ENCODE results near the gene RAB3IP.
"Not testable (repeated sequence)": the region's sequence is repeated elsewhere in the genome, so short reads cannot be mapped to it uniquely, and the experiment has no call there.

The RAB3IP gene

DNA sequence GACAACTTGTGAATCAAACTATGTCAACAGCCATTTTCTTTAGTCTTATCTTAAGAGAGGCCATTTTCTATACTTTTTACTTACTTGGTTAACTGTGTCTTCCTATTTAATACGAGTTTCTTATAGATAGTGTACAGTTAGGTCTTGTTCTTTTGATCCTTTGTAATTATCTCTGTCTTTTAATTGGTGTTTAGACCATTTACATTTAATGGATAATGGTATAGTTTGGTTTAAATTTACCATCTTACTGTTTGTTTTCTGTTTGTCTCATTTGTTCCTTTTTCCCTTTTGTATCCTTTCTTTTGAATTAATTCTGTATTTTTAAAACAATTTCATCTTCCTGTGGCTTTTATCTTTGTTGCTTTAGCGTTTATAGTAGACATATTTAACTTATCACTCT lies 19.4 kb downstream of the RAB3IP start:
- DNase-seq = no peak

DNA sequence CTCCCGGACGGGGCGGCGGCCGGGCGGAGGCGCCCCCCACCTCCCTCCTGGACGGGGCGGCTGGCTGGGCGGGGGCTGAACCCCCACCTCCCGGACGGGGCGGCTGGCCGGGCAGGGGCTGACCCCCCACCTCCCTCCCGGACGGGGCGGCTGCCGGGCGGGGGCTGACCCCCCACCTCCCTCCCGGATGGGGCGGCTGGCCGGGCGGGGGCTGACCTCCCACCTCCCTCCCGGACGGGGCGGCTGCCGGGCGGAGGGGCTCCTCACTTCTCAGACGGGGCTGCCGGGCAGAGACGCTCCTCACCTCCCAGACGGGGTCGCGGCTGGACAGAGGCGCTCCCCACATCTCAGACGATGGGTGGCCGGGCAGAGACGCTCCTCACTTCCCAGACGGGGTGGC lies 20.9 kb downstream of the RAB3IP start:
- not testable (repeated sequence) for DNase-seq

DNA sequence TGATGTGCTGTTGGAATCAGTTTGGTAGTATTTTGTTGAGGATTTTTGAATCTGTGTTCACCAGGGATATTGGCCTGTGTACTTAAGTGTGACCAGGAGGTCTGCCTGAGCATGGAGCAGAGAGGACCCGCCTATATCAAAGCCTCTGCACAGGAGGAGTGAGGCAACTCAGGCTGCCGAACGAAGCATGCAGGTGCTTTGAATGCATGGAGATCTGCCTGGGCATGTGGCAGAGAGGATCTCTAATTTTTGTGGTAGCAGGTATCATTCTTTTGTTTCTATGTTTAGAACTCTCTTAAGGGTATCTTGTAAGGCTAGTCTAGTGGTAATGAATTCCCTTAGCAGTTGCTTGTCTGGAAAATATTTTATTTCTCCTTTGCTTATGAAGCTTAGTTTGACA lies 26.9 kb downstream of the RAB3IP start:
- DNase-seq = no peak

DNA sequence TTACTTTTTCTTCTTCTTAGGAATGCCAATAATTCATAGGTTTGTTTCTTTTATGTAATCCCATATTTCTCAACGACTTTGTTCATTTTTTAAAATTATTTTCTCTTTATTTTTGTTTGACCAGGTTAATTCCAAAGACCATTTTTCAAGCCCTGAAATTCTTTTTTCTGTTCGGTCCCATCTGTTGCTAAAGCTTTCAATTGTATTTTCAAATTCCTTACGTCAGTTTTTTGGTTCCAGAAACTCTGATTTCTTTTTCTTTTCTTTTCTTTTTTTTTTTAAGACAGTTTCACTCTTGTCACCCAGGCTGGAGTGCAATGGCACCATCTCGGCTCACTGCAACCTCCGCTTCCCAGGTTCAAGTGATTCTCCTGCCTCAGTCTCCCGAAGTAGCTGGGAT lies 27.6 kb downstream of the RAB3IP start:
- DNase-seq = no peak

DNA sequence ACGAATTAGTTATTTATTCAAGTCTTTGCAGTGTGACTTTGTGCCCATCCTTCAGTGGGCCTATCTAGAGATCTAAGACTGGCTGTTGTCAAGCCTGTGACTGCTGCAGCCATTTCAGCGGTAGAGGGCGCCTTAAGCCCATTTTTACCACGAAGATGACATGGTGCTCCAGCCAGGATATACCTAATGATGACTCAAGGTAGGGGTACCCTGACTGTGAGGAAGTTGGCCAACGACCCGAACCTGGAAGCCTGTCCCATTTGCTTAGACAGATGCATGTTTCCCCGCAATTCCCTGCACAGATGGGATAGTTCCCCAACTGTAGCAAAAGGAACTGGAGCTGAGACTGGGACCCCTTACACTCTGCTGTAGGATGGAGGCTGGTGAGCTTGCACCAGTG lies 41.3 kb downstream of the RAB3IP start:
- no peak for DNase-seq

DNA sequence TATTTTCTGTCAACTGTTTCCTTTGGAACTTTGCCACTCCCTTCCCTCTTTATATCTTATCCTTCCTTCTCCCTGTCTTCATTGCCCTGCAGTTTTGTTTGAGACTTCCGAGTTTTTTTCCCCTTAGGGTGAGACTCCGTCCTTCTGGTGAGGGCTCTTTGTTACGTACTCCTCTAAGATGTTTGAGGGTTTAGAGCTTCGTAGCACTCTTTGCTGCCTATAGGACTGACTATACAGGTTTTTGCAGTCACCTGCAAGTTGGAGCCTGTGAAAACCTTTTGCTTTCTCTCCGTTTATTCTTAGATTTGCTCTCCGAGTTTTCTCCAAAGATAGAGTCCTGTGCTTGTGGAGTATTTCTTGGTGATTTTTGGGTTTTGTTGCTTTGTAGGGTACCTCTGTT lies 44.7 kb downstream of the RAB3IP start:
- no peak for DNase-seq

DNA sequence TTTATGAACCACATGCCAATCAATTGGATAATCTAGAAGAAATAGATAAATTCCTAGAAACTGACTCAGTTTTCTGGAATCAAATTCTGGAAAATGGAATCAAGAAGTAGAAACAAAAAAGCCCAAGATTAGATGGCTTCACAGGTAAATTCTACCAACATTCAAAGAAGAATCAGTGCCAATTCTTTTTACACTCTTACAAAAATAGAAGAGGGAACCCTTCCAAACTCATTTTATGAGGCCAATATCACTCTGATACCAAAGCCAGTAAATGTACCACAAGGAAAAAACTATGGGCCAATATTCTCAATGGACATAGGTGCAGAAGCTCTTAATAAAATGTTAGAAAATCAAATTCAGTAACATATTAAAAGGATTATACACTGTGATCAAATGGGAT lies 50.7 kb downstream of the RAB3IP start:
- DNase-seq = no peak

DNA sequence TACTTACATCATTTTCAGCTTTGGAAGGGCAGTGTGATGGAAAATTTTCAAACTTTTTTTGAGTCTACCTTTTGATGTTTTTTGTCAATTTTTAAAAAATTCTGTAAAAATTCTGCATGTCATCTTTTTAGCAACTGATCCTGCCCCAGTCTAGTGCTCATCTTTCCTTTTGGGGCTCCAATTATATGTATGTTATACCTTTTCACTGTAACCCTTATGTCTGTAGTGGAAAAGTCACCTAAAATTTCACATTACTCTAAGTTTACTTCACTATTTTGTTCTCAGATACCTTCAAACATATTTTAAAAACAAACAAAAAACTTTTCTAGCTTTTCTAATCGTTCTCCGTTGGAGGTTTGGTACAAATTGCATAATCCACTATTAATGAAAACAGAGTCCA lies 53.9 kb downstream of the RAB3IP start:
- no peak for DNase-seq

DNA sequence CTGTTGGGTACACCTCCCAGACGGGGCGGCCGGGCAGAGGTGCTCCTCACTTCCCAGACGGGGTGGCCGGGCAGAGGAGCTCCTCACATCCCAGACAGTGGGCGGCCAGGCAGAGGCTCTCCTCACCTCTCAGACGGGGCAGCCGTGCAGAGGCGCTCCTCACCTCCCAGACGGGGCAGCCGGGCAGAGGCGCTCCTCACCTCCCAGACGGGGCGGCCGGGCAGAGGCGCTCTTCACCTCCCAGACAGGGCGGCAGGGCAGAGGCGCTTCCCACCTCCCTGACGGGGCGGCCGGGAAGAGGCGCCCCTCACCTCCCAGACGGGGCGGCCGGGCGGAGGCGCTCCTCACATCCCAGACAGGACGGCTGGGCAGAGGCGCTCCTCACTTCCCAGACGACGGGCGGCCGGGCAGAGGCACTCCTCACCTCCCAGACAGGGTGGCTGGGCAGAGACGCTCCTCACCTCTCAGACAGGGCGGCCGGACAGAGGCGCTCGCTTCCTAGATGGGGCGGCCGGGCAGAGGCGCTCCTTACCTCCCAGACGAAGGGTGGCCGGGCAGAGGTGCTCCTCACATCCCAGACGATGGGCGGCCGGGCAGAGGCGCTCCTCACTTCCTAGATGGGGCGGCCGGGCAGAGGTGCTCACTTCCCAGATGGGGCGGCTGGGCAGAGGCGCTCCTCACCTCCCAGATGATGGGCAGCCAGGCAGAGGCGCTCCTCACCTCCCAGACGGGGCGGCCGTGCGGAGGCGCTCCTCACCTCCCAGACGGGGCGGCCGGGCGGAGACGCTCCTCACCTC lies 68.6 kb downstream of the RAB3IP start:
- not testable (repeated sequence) for DNase-seq

DNA sequence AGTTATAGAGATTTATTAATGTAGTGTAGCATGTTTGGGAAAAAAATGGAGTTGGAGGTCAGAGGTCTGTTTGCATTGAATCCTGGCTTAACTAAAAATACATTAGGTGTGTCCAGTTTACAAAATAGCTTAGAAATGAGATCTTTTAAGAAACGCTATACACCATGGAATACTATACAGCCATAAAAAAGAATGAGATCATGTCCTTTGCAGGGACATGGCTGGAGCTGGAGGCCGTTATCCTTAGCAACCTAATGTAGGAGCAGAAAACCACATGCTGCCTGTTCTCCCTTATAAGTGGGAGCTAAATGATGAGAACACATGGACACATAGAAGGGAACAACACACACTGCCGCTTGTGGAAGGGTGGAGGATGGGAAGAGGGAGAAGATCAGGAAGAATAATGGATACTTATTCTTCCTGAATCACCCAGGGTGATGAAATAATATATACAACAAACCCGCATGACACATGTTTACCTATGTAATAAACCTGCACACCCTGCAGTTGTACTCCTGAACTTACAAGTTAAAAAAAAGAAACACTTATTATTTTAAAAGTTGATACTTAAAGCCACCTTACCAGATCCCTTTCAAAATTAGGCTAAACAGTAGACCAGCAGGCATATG lies 72.3 kb downstream of the RAB3IP start:
- DNase-seq = no peak

DNA sequence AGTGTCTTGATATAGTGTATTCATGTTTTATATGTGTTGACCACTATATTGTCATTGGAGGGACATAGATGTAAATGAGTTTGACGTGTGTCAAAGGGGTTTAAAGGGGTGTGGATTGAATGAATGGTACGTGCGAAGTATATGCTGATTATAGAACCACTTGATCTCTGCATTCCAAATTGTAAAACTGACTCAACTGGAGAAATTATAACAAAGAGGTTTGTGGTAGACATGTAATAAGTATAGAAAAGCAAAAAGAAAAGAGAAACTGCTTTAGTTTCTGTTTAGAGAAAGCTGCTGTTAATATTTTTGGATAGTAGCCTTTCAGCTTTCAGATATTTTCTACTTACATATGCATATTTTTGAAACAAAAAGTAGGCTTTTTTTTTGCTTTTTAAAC lies 77.4 kb downstream of the RAB3IP start:
- no peak for DNase-seq

DNA sequence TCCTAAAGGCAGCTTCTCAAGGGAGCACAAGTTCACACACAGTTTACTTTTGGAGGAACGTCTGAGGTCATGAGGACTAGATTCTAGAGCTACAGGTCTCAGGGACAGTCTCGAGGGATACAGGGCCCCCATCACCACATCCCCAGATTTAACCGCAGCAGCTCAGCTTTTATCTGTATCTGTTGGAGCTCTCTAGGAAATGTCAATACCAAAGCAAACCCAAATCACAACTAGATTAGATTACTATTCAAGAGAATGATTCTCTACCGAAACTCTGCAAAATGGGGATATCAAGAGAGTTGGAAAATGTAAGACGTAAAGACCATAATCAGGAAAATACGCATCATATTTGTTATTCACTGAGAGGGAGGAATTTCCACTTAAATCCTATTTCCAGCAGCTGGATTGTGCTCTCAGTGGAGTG lies 82.4 kb downstream of the RAB3IP start:
- DNase-seq = no peak

DNA sequence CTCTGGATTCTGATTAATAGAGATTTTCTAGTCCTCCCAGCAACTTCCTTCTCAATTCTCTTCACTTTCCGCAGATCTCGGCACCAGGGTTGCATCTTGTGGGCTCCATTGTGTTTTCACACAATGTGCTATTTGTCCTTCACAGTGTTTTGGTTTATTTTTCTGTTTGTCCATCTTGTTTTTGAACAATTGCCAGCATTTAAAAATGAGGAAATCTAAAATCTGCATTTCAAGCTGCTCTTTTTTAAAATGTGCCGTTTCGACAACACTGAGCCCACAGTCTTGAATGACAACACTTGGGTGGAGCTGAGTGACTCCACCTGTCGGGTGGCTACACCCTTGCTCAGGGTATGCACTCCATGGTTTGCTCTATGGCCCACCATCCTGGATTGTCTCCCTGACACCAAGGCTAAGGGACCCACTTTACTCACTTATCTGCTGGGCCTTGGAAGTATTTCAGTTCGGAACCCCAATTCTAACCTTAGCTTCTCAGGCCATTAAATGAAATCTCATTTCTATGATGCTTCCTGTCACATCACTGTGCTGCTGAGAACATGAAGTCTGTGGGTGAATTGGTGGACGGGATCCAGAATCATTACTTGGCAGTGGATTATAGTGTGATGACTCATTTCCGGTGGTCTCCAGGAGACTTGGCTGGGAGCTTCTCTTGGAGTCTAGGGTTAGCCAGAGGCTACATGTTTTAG lies 82.9 kb downstream of the RAB3IP start:
- DNase-seq = no peak

DNA sequence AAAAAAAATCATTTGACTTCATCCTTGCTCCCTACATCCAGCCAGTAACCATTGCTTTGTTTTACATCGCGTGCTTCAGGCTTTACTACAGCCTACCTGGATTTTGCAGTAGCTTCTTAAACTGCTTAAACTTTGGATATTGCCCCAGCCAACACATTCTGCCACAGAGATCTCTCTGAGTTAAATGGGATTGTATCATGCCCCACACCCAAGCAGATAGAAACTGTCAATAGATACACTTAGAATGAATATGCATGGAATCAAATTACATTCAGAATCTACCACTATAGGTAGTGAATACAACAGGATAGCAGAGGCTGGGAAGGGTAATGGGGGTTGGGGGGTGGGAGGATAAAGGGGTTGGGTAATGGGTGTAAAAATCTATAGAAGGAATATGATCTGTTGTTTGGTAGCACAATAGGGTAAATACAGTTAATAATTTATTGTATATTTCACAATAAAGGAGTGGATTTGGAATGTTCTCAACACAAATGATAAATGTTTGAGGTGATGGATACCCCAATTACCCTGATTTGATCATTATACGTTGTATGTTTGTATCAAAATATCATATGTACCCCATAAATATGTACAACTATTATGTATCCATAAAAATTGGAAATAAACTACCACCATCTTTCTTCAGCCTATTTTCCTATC lies 83.7 kb downstream of the RAB3IP start:
- no peak for DNase-seq

DNA sequence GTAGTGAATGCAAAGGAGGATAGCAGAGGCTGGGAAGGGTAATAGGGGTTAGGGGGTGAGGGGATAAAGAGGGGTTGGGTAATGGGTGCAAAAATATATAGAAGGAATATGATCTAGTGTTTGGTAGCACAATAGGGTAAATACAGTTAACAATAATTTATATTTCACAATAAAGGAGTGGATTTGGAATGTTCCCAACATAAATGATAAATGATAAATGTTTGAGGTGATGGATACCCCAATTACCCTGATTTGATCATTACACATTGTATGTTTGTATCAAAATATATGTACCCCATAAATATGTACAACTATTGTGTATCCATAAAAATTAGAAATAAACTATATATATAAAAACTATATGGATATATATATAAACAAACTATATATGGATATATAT lies 85.4 kb downstream of the RAB3IP start:
- DNase-seq = no peak

DNA sequence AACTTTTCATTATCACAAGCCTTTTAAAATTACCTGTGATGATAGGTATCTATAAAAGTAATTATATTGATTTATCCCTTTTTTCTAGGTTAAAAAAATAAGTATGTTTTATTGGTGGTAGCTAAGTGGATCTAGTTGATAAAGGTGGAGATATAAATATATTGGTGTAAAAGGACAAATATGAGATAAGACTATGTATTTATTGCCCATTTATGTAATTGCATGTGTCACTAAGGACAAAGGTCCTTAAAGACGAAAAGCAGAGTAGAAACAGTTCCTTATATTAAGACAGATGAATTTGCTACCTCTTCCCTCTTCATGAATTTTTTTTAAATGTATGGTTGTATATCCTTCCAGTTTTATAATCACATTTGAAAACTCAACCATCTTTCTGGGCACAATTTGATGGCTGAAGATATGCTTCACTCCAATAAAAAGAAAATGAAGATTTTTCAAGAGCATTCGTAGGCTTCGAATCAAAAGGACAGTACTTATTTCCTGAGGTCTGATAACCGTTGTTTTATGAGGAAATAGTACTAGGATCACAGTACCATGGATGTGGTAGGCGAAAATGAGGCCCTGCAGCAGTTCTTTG lies 86.4 kb downstream of the RAB3IP start, which contains the start of gene MYRFL:
TSS of gene MYRFL (plus strand) at position 262 of the 595 bp plus-strand sequence. CDS start at position 553, 291 bp downstream.
- no peak for DNase-seq

DNA sequence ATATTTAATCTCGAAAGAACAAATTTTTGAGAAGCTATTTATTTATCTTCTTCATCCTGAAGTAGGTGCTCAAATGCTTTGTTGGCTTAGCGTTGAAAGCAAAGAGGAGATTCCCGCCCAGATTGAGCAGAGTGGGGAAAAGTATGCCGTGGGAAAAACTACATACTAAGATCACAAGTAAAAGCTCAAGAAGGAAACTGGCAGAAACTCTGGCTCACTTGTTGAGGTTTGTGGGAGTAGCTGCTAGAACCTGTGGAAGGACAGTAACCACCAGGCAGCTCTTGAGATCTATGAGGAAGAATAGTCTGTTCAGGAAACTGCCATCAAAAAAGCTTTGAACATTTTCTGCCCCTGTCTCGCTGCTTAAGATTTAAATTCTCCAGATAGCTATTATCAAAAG lies 90.2 kb downstream of the RAB3IP start:
- DNase-seq = no peak

DNA sequence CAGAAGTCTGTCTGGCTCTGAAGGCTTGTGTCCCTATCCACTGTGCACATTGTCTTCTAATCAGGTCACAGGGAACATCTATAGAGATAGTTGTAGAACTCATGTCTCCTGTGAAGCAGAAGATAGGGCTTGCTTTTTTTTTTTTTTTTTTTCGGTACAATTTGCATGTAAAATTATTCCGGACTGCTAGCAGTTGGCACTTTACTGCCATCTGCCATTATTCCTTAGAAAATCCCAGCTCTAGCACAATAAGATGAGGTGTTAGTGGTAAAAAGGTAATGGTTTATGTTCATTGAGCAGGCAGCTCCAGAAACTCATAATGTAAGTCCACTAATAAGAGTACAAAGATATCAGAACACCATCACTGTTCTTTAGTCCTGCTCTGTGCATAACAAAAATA lies 95.0 kb downstream of the RAB3IP start:
- no peak for DNase-seq

DNA sequence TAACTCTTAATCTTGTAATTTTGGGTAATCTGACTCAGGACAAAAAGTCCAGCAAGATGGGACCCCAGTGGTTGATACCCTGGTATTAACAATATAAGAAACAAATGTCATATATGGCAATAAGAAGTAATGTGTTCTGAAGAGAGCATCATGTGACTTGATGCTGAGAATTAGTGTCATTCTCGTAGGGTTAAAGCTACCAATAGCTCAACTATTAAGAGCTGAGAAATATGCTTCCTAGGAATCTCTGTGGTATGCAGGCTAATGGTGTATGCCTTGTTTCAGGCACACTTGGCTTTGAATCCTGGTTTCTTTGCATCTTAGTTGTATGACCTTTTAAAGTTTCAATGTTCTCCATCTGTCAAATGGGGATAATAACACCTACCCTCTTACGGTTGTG lies 95.5 kb downstream of the RAB3IP start:
- no peak for DNase-seq

DNA sequence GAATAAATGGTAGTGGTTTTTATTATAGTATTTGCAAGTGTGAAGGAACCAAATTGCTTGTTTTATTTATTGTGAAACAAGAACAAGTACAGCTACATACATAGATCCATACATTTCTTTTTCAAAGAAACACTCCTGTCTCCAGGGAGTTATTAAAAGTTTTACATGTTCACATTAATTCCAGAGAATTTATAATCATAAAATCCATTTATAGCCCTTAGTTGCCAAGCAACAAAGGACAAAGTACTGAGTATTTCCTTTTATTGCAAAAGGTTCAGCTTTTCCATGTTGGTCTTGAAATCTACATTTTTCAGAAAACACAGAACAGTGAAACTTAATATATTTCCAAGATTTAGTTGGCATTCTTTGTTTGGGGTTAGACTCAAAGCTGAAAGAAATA lies 95.9 kb downstream of the RAB3IP start:
- no peak for DNase-seq

DNA sequence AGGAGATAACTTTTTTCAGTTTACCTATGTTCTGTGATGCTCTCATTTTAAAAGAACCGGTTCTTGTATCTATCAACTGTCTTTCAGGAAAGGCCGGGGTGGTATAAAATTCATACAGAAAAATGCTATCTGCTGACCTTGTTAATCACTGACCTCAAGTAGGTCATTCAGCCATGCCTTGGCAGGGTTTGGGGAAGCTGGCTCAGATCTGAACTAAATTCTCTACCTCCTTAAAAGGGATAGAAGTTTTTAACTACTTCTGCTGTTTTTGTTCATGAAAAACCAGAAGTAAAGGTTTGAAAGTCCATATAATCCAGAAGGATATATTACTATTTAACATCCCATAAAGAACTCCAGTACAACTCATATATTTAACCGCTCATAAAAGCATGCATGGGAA lies 96.4 kb downstream of the RAB3IP start:
- DNase-seq = no peak

DNA sequence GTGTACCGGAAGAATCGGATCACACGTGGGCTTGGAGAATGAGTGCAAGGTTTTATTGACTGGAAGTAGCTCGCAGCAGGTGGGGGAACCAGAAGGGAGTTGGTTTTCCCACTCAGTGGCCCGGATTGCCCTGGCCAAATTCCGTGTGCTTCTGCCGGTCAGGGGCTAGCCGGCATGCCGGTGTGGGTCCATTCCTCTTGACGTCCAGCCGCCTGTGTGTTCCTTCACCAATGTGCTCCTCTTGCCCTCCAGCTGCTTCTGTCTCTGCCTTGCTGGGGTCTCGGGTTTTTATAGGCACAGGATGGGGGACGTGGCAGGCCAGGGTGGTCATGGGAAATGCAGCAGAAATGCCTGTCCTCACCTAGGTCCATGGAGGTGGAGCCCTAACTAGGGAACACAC lies 97.4 kb downstream of the RAB3IP start:
- no peak for DNase-seq

DNA sequence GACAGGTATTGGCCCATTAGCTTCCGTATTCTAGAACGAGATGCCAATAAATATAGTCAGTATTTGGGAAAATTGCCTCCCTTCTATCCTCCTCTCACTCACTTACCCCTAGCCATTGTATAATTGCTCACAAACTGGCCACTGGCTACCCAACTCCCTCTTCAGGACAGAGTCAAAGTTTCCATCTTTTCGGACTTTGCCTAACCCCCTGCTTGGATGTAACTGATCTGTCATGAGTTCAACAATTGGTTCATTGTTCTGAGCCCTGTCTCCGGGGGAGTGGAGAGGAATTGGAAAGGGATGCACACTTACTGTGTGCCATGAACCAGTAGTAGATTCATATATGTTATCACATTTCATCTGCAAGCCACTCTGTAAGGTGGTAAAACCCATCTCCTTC lies 98.5 kb downstream of the RAB3IP start:
- no peak for DNase-seq

All from CD4-positive, alpha-beta T cell treated with Interferon alpha-2 for 1 hour (primary cell).